HG03432 (cell line): ENCODE data around the gene GNG7.
A peak's percentile ranks its signal among the peaks of the same experiment; 100 is the strongest.
"Not testable (repeated sequence)": the region's sequence is repeated elsewhere in the genome, so short reads cannot be mapped to it uniquely, and the experiment has no call there.

Experiments used
- ATAC-seq: cut with Tn5 transposase; IDR thresholded peaks from one replicate; pipeline ENCODE4 v1.9.1; 2021; ENCODE audit warnings: mild to moderate bottlenecking, moderate library complexity; ENCODE audit not compliant: unreplicated experiment

The GNG7 gene

GRCh38 chr19:2519482-2519881 is 183.0 kb downstream of the GNG7 start:
- no peak for ATAC-seq

GRCh38 chr19:2518856-2519255 is 183.6 kb downstream of the GNG7 start:
- not testable (repeated sequence) for ATAC-seq

- no peak for ATAC-seq
Observed at GRCh38 chr19:2517881-2518601, 184.5 kb downstream of the GNG7 start.

GRCh38 chr19:2516727-2517126 is 185.8 kb downstream of the GNG7 start:
- ATAC-seq: no peak

GRCh38 chr19:2514981-2515518 is 187.4 kb downstream of the GNG7 start:
- ATAC-seq: no peak

- ATAC-seq: no peak
Observed at GRCh38 chr19:2512523-2513431, 189.7 kb downstream of the GNG7 start.

- no peak for ATAC-seq
Observed at GRCh38 chr19:2511991-2512390, 190.5 kb downstream of the GNG7 start.

- no peak for ATAC-seq
Observed at GRCh38 chr19:2511570-2511969, 190.9 kb downstream of the GNG7 start.

- ATAC-seq: no peak
Observed at GRCh38 chr19:2509096-2509495, 193.4 kb downstream of the GNG7 start.

- no peak for ATAC-seq
Observed at GRCh38 chr19:2507109-2507508, 195.4 kb downstream of the GNG7 start.

- not testable (repeated sequence) for ATAC-seq
Observed at GRCh38 chr19:2506656-2507055, 195.8 kb downstream of the GNG7 start.

- ATAC-seq: no peak
Observed at GRCh38 chr19:2503521-2504109, 198.9 kb downstream of the GNG7 start.

GRCh38 chr19:2500841-2501261 is 201.6 kb downstream of the GNG7 start:
- ATAC-seq: no peak

- ATAC-seq: no peak
Observed at GRCh38 chr19:2500156-2500555, 202.3 kb downstream of the GNG7 start.

GRCh38 chr19:2497186-2497585 is 205.3 kb downstream of the GNG7 start:
- ATAC-seq: no peak

GRCh38 chr19:2495651-2496316 is 206.7 kb downstream of the GNG7 start:
- no peak for ATAC-seq

- peak; percentile 8 for ATAC-seq
Observed at GRCh38 chr19:2495130-2495641, 207.3 kb downstream of the GNG7 start.

- ATAC-seq: peak; percentile 48
Observed at GRCh38 chr19:2494447-2495129, 207.9 kb downstream of the GNG7 start.

- ATAC-seq: no peak
Observed at GRCh38 chr19:2494084-2494446, 208.4 kb downstream of the GNG7 start.

GRCh38 chr19:2493448-2493847 is 209.0 kb downstream of the GNG7 start:
- ATAC-seq: not testable (repeated sequence)
